ENCODE measurements around the gene OR2H2. TPM values are rescaled to one million over a fixed set of nuclear protein-coding genes. Genes with fewer than 3 reads are reported as not detected.

OR2H2 gene
- total RNA-seq, 1 experiment from 2014 or later: not detected

DNA sequence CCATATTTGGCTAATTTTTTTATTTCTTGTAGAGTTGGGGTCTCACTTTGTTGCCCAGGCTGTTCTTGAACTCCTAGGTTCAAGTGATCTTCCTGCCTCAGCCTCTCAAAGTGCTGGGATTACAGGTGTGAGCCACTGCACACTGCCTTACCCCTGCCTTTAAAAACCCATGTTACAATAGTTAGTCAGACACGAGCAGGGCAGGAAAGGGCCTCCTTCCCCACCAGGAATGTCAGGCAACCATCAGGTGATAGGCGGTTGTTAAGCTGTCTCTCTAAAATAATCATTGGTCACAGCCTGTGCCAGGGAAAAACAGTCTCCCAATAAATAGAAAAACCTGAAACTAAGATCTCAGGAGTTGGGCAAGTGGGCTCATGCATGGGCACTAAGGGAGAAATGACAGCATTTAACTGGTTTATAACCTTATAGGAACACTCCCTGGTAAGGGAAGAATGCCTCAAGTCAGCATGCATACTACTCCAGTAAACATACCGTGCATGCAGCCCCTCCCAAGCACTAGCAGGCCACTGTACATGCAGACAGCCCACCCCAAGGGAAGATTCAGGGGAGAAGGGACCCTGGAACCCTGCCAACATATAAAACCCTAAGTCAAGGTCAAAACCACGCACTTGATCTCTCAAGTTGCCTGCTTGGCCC, 8.4 kb downstream of the OR2H2 start:
- no TSS peak for BruUV-seq (replicated peaks)
- peaks cover 5% of the 10 kb centered on the region for H3K27me3 ChIP-seq (ENCODE audit: low read length)
- DNase-seq (no peak), ATAC-seq (no peak)
- ChIA-PET POLR2A (ENCODE audit: unreplicated experiment) (no interaction called here), CTCF (no interaction called here)
- no peak overlapping the region for H3K4me2 ChIP-seq (ENCODE audit: low read length)
- H3K9me3 ChIP-seq (ENCODE audit: low read length): no peaks in the 10 kb centered on the region
- H2AFZ ChIP-seq (ENCODE audit: low read length): no peak overlapping the region
- no peaks in the 10 kb centered on the region for H4K20me1 ChIP-seq (ENCODE audit: low read length)
- H3K4me1 ChIP-seq (ENCODE audit: insufficient read depth, low read length): no peaks in the 10 kb centered on the region
- H3K4me3 ChIP-seq (ENCODE audit: low read length): no peak overlapping the region
- intact Hi-C loops (cut with micrococcal nuclease): no loop called here
- H3F3A ChIP-seq (ENCODE audit: low read length, unreplicated experiment): no peaks in the 10 kb centered on the region
- no peak overlapping the region for H3K27ac ChIP-seq (ENCODE audit: low read length)
- no peak overlapping the region for H3K9ac ChIP-seq (ENCODE audit: low read length)
- no peaks in the 10 kb centered on the region for H3K79me2 ChIP-seq (ENCODE audit: low read length)
- no peaks in the 10 kb centered on the region for H3K36me3 ChIP-seq (ENCODE audit: low read depth, low read length)
- no peaks in the 10 kb centered on the region for H3K9me2 ChIP-seq (replicated peaks; ENCODE audit: low read length)
- TF ChIP-seq CTCF (conservative IDR thresholded peaks at IDR 0.05; ENCODE audit: low read depth, low read length) (no peak), EZH2 (IDR thresholded peaks at IDR 0.05; ENCODE audit: low read length, unreplicated experiment) (no peak), EZH2phosphoT487 (IDR thresholded peaks at IDR 0.05; ENCODE audit: borderline replicate concordance, low read length) (no peak)

DNA sequence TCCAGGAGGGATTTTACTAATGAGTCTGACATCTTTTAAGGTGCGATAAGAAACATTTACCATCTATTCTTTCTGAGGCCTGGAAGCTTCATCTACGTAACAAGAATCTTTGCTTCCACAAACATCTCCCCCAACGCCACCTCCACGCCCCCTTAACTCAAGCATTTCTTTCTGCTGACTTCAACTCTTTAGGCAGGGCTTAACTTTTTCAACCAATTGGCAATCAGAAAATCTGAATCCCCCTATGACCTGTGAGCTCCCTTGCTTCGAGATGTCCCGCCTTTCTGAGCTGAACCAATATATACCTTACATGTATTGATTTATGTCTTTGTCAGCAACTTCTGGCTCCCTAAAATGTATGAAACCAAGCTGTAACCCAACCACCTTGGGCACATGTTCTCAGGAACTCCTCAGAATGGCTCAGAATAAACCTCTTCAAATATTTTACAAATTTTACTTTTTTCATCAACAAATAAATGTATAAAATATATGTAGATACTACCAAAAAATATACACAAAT, 11.5 kb downstream of the OR2H2 start:
- no peak for ATAC-seq
- H3K27ac ChIP-seq (ENCODE audit: low read length): no peak overlapping the region
- no peaks in the 10 kb centered on the region for H3K36me3 ChIP-seq (ENCODE audit: low read depth, low read length)
- H3K27me3 ChIP-seq (ENCODE audit: low read length): peaks cover 2% of the 10 kb centered on the region
- H3K9me2 ChIP-seq (replicated peaks; ENCODE audit: low read length): no peaks in the 10 kb centered on the region
- intact Hi-C loops (cut with micrococcal nuclease): no loop called here
- no peaks in the 10 kb centered on the region for H3K79me2 ChIP-seq (ENCODE audit: low read length)
- no peak overlapping the region for H2AFZ ChIP-seq (ENCODE audit: low read length)
- H3K4me2 ChIP-seq (ENCODE audit: low read length): no peak overlapping the region
- no peak overlapping the region for H3K4me3 ChIP-seq (ENCODE audit: low read length)
- DNase-seq: no peak
- no peaks in the 10 kb centered on the region for H4K20me1 ChIP-seq (ENCODE audit: low read length)
- no peak for TF ChIP-seq EZH2phosphoT487 (IDR thresholded peaks at IDR 0.05; ENCODE audit: borderline replicate concordance, low read length)
- TF ChIP-seq CTCF (conservative IDR thresholded peaks at IDR 0.05; ENCODE audit: low read depth, low read length): no peak
- TF ChIP-seq EZH2 (IDR thresholded peaks at IDR 0.05; ENCODE audit: low read length, unreplicated experiment): no peak
- ChIA-PET CTCF (no interaction called here), POLR2A (ENCODE audit: unreplicated experiment) (no interaction called here)
- H3F3A ChIP-seq (ENCODE audit: low read length, unreplicated experiment): no peaks in the 10 kb centered on the region
- H3K9me3 ChIP-seq (ENCODE audit: low read length): no peaks in the 10 kb centered on the region
- H3K4me1 ChIP-seq (ENCODE audit: insufficient read depth, low read length): no peaks in the 10 kb centered on the region
- H3K9ac ChIP-seq (ENCODE audit: low read length): no peak overlapping the region
- no TSS peak for BruUV-seq (replicated peaks)

- H3K4me2 ChIP-seq (ENCODE audit: low read length): no peak overlapping the region
- H3K36me3 ChIP-seq (ENCODE audit: low read depth, low read length): no peaks in the 10 kb centered on the region
- ATAC-seq (no peak), DNase-seq (no peak)
- no TSS peak for BruUV-seq (replicated peaks)
- no peaks in the 10 kb centered on the region for H3K27me3 ChIP-seq (ENCODE audit: low read length)
- H3K79me2 ChIP-seq (ENCODE audit: low read length): no peaks in the 10 kb centered on the region
- ChIA-PET POLR2A (ENCODE audit: unreplicated experiment) (no interaction called here), CTCF (no interaction called here)
- no peak for TF ChIP-seq CTCF (conservative IDR thresholded peaks at IDR 0.05; ENCODE audit: low read depth, low read length)
- TF ChIP-seq EZH2phosphoT487 (IDR thresholded peaks at IDR 0.05; ENCODE audit: borderline replicate concordance, low read length): no peak
- TF ChIP-seq EZH2 (IDR thresholded peaks at IDR 0.05; ENCODE audit: low read length, unreplicated experiment): no peak
- H3K4me1 ChIP-seq (ENCODE audit: insufficient read depth, low read length): no peaks in the 10 kb centered on the region
- no peak overlapping the region for H2AFZ ChIP-seq (ENCODE audit: low read length)
- no peak overlapping the region for H3K27ac ChIP-seq (ENCODE audit: low read length)
- intact Hi-C loops (cut with micrococcal nuclease): no loop called here
- no peaks in the 10 kb centered on the region for H3K9me2 ChIP-seq (replicated peaks; ENCODE audit: low read length)
- H4K20me1 ChIP-seq (ENCODE audit: low read length): no peaks in the 10 kb centered on the region
- no peak overlapping the region for H3K9ac ChIP-seq (ENCODE audit: low read length)
- no peaks in the 10 kb centered on the region for H3K9me3 ChIP-seq (ENCODE audit: low read length)
- H3K4me3 ChIP-seq (ENCODE audit: low read length): no peak overlapping the region
- no peaks in the 10 kb centered on the region for H3F3A ChIP-seq (ENCODE audit: low read length, unreplicated experiment)
Measured at GRCh38 chr6:29597184-29597583, 12.3 kb downstream of the OR2H2 start.
